T-cell (primary cell): ENCODE measurements around the gene ZSWIM7. TPM values are rescaled to one million over a fixed set of nuclear protein-coding genes. Genes with fewer than 3 reads are reported as not detected.

Experiments
- ATAC-seq, 4 experiments: fragments of 200-7000 bp in 3 of 4; fragments of 150-1000 bp in 1 of 4; cut with Tn5 transposase; replicated peaks in 1 of 4; 1 replicate in 3 of 4; 2 replicates in 1 of 4; pipeline ENCODE4 v1.10.0; 2021; ENCODE audit warnings: moderate library complexity in 3 of 4, mild to moderate bottlenecking in 2 of 4, moderate number of reproducible peaks in 1 of 4
- CTCF ChIA-PET, 2 donors: fragments of 300-600 bp; sonication (Branson Sonifier 250); formaldehyde crosslinking; loops; one replicate each; lab custom pipeline; 2022; ENCODE audit warnings: antibody characterized with exemption in 2 of 2; lab: Charles Lee
- POLR2A ChIA-PET, 2 donors: fragments of 300-600 bp; sonication (Branson Sonifier 250); formaldehyde crosslinking; loops; one replicate each; lab custom pipeline; 2022; ENCODE audit warnings: antibody characterized with exemption in 2 of 2; lab: Charles Lee
- DNase-seq, 35 experiments: peaks; one replicate each; pipeline versions ENCODE4 v3.0.0 to v3.0.0-alpha.2; 2013 to 2023
- H3K27ac ChIP-seq: one replicate; pipeline ENCODE4 v1.5.1; 2013; ENCODE audit warnings: low read length
- H3K27me3 ChIP-seq, 2 experiments: replicated peaks in 1 of 2; 1 replicate in 1 of 2; 2 replicates in 1 of 2; pipeline versions ENCODE4 v1.6.1 to v1.7.0; 2013; ENCODE audit warnings: low read length in 1 of 2, mixed read lengths in 1 of 2; ENCODE audit not compliant: control insufficient read depth in 2 of 2, insufficient read depth in 2 of 2; ENCODE audit errors: extremely low read depth in 1 of 2
- H3K36me3 ChIP-seq, 2 donors: 1 replicate in 1 of 2; 2 replicates in 1 of 2; pipeline versions ENCODE4 v1.6.1 to v1.7.0; 2013; ENCODE audit warnings: low read length in 1 of 2; ENCODE audit not compliant: control insufficient read depth in 2 of 2, insufficient read depth in 1 of 2; ENCODE audit errors: extremely low read depth in 1 of 2
- H3K4me1 ChIP-seq, 2 experiments: 1 replicate in 1 of 2; 2 replicates in 1 of 2; pipeline versions ENCODE4 v1.6.1 to v1.7.0; 2013; ENCODE audit warnings: low read length in 2 of 2, mixed read lengths in 1 of 2; ENCODE audit not compliant: insufficient read depth in 2 of 2, control insufficient read depth in 1 of 2; ENCODE audit errors: extremely low read depth in 1 of 2
- H3K4me3 ChIP-seq, 2 donors: 1 replicate in 1 of 2; 2 replicates in 1 of 2; pipeline versions ENCODE4 v1.5.1 to v1.7.0; 2013; ENCODE audit warnings: mild to moderate bottlenecking in 2 of 2, low read length in 1 of 2, moderate library complexity in 1 of 2; ENCODE audit not compliant: control insufficient read depth in 1 of 2; ENCODE audit errors: extremely low read depth in 1 of 2
- H3K9me3 ChIP-seq: 2 replicates; pipeline ENCODE4 v1.7.0; 2013
- H3K27ac Mint-ChIP-seq, 2 donors: one replicate each; pipeline ENCODE4 v1.8.0; 2020 to 2021; ENCODE audit warnings: mild to moderate bottlenecking in 2 of 2, mixed read lengths in 2 of 2
- H3K27me3 Mint-ChIP-seq, 2 donors: one replicate each; pipeline ENCODE4 v1.8.0; 2021 to 2022; ENCODE audit warnings: mixed read lengths in 2 of 2
- H3K36me3 Mint-ChIP-seq: one replicate; pipeline ENCODE4 v1.8.0; 2021; ENCODE audit warnings: mixed read lengths
- H3K4me1 Mint-ChIP-seq, 3 donors: one replicate each; pipeline ENCODE4 v1.8.0; 2020 to 2022; ENCODE audit warnings: mixed read lengths in 3 of 3, mild to moderate bottlenecking in 1 of 3
- H3K4me3 Mint-ChIP-seq, 3 donors: one replicate each; pipeline ENCODE4 v1.8.0; 2020 to 2022; ENCODE audit warnings: mild to moderate bottlenecking in 3 of 3, mixed read lengths in 3 of 3, moderate library complexity in 3 of 3
- H3K9me3 Mint-ChIP-seq, 3 donors: one replicate each; pipeline ENCODE4 v1.8.0; 2020 to 2022; ENCODE audit warnings: mixed read lengths in 3 of 3
- WGBS: methylation state at CpG from one replicate; pipeline ENCODE4 v1.1.5; 2013; ENCODE audit warnings: missing lambda C conversion rate; ENCODE audit not compliant: insufficient coverage; 5-methylcytosine and 5-hydroxymethylcytosine counted together
- total RNA-seq, 35 experiments: library from RNA in 6 of 35; stranded (reverse) in 6 of 35; fragments of 120-200 nt in 1 of 35; gene quantifications; one replicate each; pipeline versions ENCODE4 v1.2.1 to v1.2.4 and lab custom pipeline; 2013 to 2026

ZSWIM7 gene
- total RNA-seq, 5 donors from 2014 or later (not counting 1 experiment from before 2014, with no cell fraction given), result 18.1 to 28.7 (median 22.8) TPM

- H3K36me3 Mint-ChIP-seq, result peaks cover 69% of the 10 kb centered on the region
- POLR2A ChIA-PET, result interaction anchor here in 1 of 2 donors (0.6 kb wide), 1 partner anchor 14 kb away, joined by 4 read pairs; no protein-coding TSS in a partner anchor
- no peaks in the 10 kb centered on the region for H3K4me1 ChIP-seq
- peak overlapping the region; percentile 35 to 69 for H3K27ac Mint-ChIP-seq
- no peaks in the 10 kb centered on the region for H3K9me3 Mint-ChIP-seq
- DNase-seq (no peak), ATAC-seq (no peak)
- H3K4me3 ChIP-seq, result no peak overlapping the region
- peaks cover 0 to 12% (median 8%) of the 10 kb centered on the region in 3 donors for H3K4me1 Mint-ChIP-seq
- no peaks in the 10 kb centered on the region for H3K9me3 ChIP-seq
- no peak overlapping the region for H3K4me3 Mint-ChIP-seq
- peaks cover 10 to 81% of the 10 kb centered on the region in 2 donors for H3K36me3 ChIP-seq
- H3K27me3 ChIP-seq, result no peaks in the 10 kb centered on the region
- no peak overlapping the region for H3K27ac ChIP-seq
- CTCF ChIA-PET, result no interaction called here
- H3K27me3 Mint-ChIP-seq, result no peaks in the 10 kb centered on the region
Measured at GRCh38 chr17:16037636-16038035, 38.1 kb upstream of the ZSWIM7 start.

- H3K27me3 Mint-ChIP-seq, result no peaks in the 10 kb centered on the region
- 100% methylated on average over 1 of the region's 2 CpGs for WGBS
- no peak overlapping the region for H3K4me3 Mint-ChIP-seq
- POLR2A ChIA-PET, result interaction anchor here in 1 of 2 donors (0.6 kb wide), 1 partner anchor 81 kb away, joined by 8 read pairs; no protein-coding TSS in a partner anchor
- no peak overlapping the region for H3K27ac ChIP-seq
- DNase-seq, result no peak
- no peaks in the 10 kb centered on the region for H3K9me3 Mint-ChIP-seq
- no peak overlapping the region for H3K4me3 ChIP-seq
- no peaks in the 10 kb centered on the region for H3K4me1 ChIP-seq
- peak overlapping the region in 1 of 2 donors; percentile 72 for H3K27ac Mint-ChIP-seq
- peaks cover 0 to 12% (median 8%) of the 10 kb centered on the region in 3 donors for H3K4me1 Mint-ChIP-seq
- CTCF ChIA-PET, result no interaction called here
- no peaks in the 10 kb centered on the region for H3K9me3 ChIP-seq
- H3K36me3 Mint-ChIP-seq, result peaks cover 72% of the 10 kb centered on the region
- H3K36me3 ChIP-seq, result peaks cover 15 to 86% of the 10 kb centered on the region in 2 donors
- no peaks in the 10 kb centered on the region for H3K27me3 ChIP-seq
- no peak for ATAC-seq
Measured at GRCh38 chr17:16036261-16036660, 36.8 kb upstream of the ZSWIM7 start.

- CTCF ChIA-PET, result interaction anchor here in 1 of 2 donors (0.6 kb wide), 1 partner anchor 114 kb away, joined by 3 read pairs; no protein-coding TSS in a partner anchor
- H3K27me3 ChIP-seq, result no peaks in the 10 kb centered on the region
- Mint-ChIP-seq H3K27me3 (no peaks in the 10 kb centered on the region), H3K4me3 (no peak overlapping the region), H3K9me3 (no peaks in the 10 kb centered on the region), H3K4me1 (peaks cover 0 to 14% (median 6%) of the 10 kb centered on the region in 3 donors), H3K27ac (peak overlapping the region in 1 of 2 donors; percentile 16), H3K36me3 (peaks cover 76% of the 10 kb centered on the region)
- H3K36me3 ChIP-seq, result peaks cover 5 to 88% of the 10 kb centered on the region in 2 donors
- H3K4me1 ChIP-seq, result no peaks in the 10 kb centered on the region
- ATAC-seq (no peak), DNase-seq (no peak)
- no CpG with 5 or more reads among the region's 7 CpGs for WGBS
- H3K4me3 ChIP-seq, result no peak overlapping the region
- H3K9me3 ChIP-seq, result no peaks in the 10 kb centered on the region
- POLR2A ChIA-PET, result no interaction called here
- H3K27ac ChIP-seq, result no peak overlapping the region
Measured at GRCh38 chr17:16033729-16034349, 34.3 kb upstream of the ZSWIM7 start.

- no peaks in the 10 kb centered on the region for H3K27me3 Mint-ChIP-seq
- Histone ChIP-seq H3K36me3 (peaks cover 24 to 83% of the 10 kb centered on the region in 2 donors), H3K4me1 (no peaks in the 10 kb centered on the region), H3K4me3 (no peak overlapping the region), H3K27me3 (no peaks in the 10 kb centered on the region), H3K27ac (peak overlapping the region; percentile 52), H3K9me3 (no peaks in the 10 kb centered on the region)
- H3K4me3 Mint-ChIP-seq, result peak overlapping the region in 1 of 3 donors; percentile 42
- ChIA-PET POLR2A (no interaction called here), CTCF (no interaction called here)
- no CpG with 5 or more reads among the region's 5 CpGs for WGBS
- H3K4me1 Mint-ChIP-seq, result peaks cover 8 to 30% (median 25%) of the 10 kb centered on the region in 3 donors
- H3K36me3 Mint-ChIP-seq, result peaks cover 74% of the 10 kb centered on the region
- H3K27ac Mint-ChIP-seq, result peak overlapping the region; percentile 92 to 97
- ATAC-seq, result peak; percentile 56 to 99 (median 98)
- H3K9me3 Mint-ChIP-seq, result no peaks in the 10 kb centered on the region
- peak in 2 of 35 experiments; percentile 14 to 22 for DNase-seq
Measured at GRCh38 chr17:16027708-16028584, 28.4 kb upstream of the ZSWIM7 start.

GRCh38 chr17:16026895-16027294 lies 27.4 kb upstream of the ZSWIM7 start:
- no peak overlapping the region for H3K4me3 Mint-ChIP-seq
- ChIA-PET CTCF (interaction anchor here in 1 of 2 donors (0.6 kb wide), 1 partner anchor 258 kb away, joined by 4 read pairs; no protein-coding TSS in a partner anchor), POLR2A (no interaction called here)
- peaks cover 20 to 73% of the 10 kb centered on the region in 2 donors for H3K36me3 ChIP-seq
- H3K27ac Mint-ChIP-seq, result peak overlapping the region; percentile 92 to 97
- H3K27me3 ChIP-seq, result no peaks in the 10 kb centered on the region
- H3K27ac ChIP-seq, result no peak overlapping the region
- no peak for ATAC-seq
- WGBS, result 90% methylated on average over 2 of the region's 5 CpGs
- H3K9me3 Mint-ChIP-seq, result no peaks in the 10 kb centered on the region
- H3K4me1 ChIP-seq, result no peaks in the 10 kb centered on the region
- H3K4me1 Mint-ChIP-seq, result peaks cover 15 to 32% (median 32%) of the 10 kb centered on the region in 3 donors
- H3K9me3 ChIP-seq, result no peaks in the 10 kb centered on the region
- no peak for DNase-seq
- peaks cover 68% of the 10 kb centered on the region for H3K36me3 Mint-ChIP-seq
- H3K4me3 ChIP-seq, result no peak overlapping the region
- H3K27me3 Mint-ChIP-seq, result no peaks in the 10 kb centered on the region

GRCh38 chr17:16025202-16025601 lies 25.7 kb upstream of the ZSWIM7 start:
- Mint-ChIP-seq H3K27ac (peak overlapping the region in 1 of 2 donors; percentile 16), H3K36me3 (peaks cover 62% of the 10 kb centered on the region), H3K27me3 (no peaks in the 10 kb centered on the region), H3K4me1 (peaks cover 22 to 39% (median 39%) of the 10 kb centered on the region in 3 donors), H3K9me3 (no peaks in the 10 kb centered on the region), H3K4me3 (no peak overlapping the region)
- Histone ChIP-seq H3K4me1 (no peaks in the 10 kb centered on the region), H3K4me3 (no peak overlapping the region), H3K27me3 (no peaks in the 10 kb centered on the region), H3K9me3 (no peaks in the 10 kb centered on the region), H3K36me3 (peaks cover 19 to 57% of the 10 kb centered on the region in 2 donors), H3K27ac (no peak overlapping the region)
- ChIA-PET POLR2A (interaction anchor here in 1 of 2 donors (0.6 kb wide), 1 partner anchor 406 kb away, joined by 6 read pairs; no protein-coding TSS in a partner anchor), CTCF (no interaction called here)
- no CpG with 5 or more reads among the region's 1 CpG for WGBS
- ATAC-seq (no peak), DNase-seq (no peak)
